Gastroesophageal sphincter (tissue), 4 donors: ENCODE data around the gene TRPV6. TPM values are rescaled to one million over a fixed set of nuclear protein-coding genes. Genes with fewer than 3 reads are reported as not detected.

Source experiments
- ATAC-seq: fragments of 150-250 bp; one replicate; pipeline ENCODE4 v1.9.1; 2016; ENCODE audit warnings: mild to moderate bottlenecking, moderate library complexity
- H3K27ac ChIP-seq, 4 donors: fragments of 200-600 bp; sonication (generic) in 3 of 4; 1 replicate in 3 of 4; 2 replicates in 1 of 4; pipeline ENCODE4 v1.5.1; 2016 to 2019
- H3K27me3 ChIP-seq: fragments of 200-600 bp; sonication (generic); one replicate; pipeline ENCODE4 v1.5.1; 2019
- H3K36me3 ChIP-seq, 2 donors: fragments of 200-600 bp; sonication (generic); one replicate each; pipeline ENCODE4 v1.5.1; 2019; ENCODE audit warnings: control low read depth in 1 of 2
- H3K4me1 ChIP-seq, 3 donors: fragments of 200-600 bp; sonication (generic); 1 replicate in 2 of 3; 2 replicates in 1 of 3; pipeline ENCODE4 v1.5.1; 2016 to 2019; ENCODE audit warnings: control low read depth in 2 of 3
- H3K4me3 ChIP-seq, 2 donors: fragments of 200-600 bp; sonication (generic); one replicate each; pipeline ENCODE4 v1.5.1; 2019; ENCODE audit warnings: mild to moderate bottlenecking in 1 of 2, moderate library complexity in 1 of 2
- H3K9me3 ChIP-seq, 3 donors: fragments of 200-600 bp; sonication (generic); one replicate each; pipeline ENCODE4 v1.5.1; 2017 to 2019; ENCODE audit warnings: control low read depth in 2 of 3
- EP300 ChIP-seq: sonication (generic); formaldehyde crosslinking; IDR thresholded peaks from one replicate; pipeline ENCODE4 v1.6.1; 2017; ENCODE audit warnings: antibody characterized with exemption, mild to moderate bottlenecking
- POLR2A ChIP-seq, 2 donors: fragments of 450-650 bp; IDR thresholded peaks; one replicate each; pipeline ENCODE4 v1.6.1; 2017; ENCODE audit warnings: antibody characterized with exemption in 2 of 2, mild to moderate bottlenecking in 2 of 2, moderate library complexity in 1 of 2
- POLR2AphosphoS5 ChIP-seq: sonication (generic); formaldehyde crosslinking; IDR thresholded peaks from one replicate; pipeline ENCODE4 v1.6.1; 2017; ENCODE audit warnings: antibody characterized with exemption
- WGBS, 2 donors: methylation state at CpG; one replicate each; pipeline ENCODE4 v1.1.5; 2018; ENCODE audit warnings: low coverage in 1 of 2; 5-methylcytosine and 5-hydroxymethylcytosine counted together
- total RNA-seq, 4 donors: library from RNA; depleted of rRNA; stranded (reverse); fragments of >200 nt; gene quantifications; one replicate each; pipeline ENCODE4 v1.1.0, GENCODE V29; 2016
- TF ChIP-seq, protein P1 (sequence below), 4 experiments: fragments of 200-600 bp in 2 of 4; fragments of 450-650 bp in 2 of 4; sonication (generic) in 1 of 4; IDR thresholded peaks; one replicate each; pipeline ENCODE4 v1.5.1; 2017 to 2019; ENCODE audit warnings: antibody characterized with exemption in 4 of 4, mild to moderate bottlenecking in 2 of 4, moderate library complexity in 2 of 4

TRPV6 gene
- total RNA-seq, 4 donors from 2014 or later: 0.16 TPM; not detected in 3

GRCh38 chr7:142872106-142872675, 13.4 kb downstream of the TRPV6 start:
- peaks cover 0 to 8% of the 10 kb centered on the region in 2 donors for H3K36me3 ChIP-seq
- TF ChIP-seq POLR2AphosphoS5 (no peak), POLR2A (IDR thresholded peaks at IDR 0.05) (no peak), EP300 (no peak)
- TF ChIP-seq, protein P1, sequence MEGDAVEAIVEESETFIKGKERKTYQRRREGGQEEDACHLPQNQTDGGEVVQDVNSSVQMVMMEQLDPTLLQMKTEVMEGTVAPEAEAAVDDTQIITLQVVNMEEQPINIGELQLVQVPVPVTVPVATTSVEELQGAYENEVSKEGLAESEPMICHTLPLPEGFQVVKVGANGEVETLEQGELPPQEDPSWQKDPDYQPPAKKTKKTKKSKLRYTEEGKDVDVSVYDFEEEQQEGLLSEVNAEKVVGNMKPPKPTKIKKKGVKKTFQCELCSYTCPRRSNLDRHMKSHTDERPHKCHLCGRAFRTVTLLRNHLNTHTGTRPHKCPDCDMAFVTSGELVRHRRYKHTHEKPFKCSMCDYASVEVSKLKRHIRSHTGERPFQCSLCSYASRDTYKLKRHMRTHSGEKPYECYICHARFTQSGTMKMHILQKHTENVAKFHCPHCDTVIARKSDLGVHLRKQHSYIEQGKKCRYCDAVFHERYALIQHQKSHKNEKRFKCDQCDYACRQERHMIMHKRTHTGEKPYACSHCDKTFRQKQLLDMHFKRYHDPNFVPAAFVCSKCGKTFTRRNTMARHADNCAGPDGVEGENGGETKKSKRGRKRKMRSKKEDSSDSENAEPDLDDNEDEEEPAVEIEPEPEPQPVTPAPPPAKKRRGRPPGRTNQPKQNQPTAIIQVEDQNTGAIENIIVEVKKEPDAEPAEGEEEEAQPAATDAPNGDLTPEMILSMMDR (IDR thresholded peaks at IDR 0.05): no peak
- no peak for ATAC-seq
- H3K27me3 ChIP-seq: peaks cover 17% of the 10 kb centered on the region
- H3K4me3 ChIP-seq: no peak overlapping the region
- H3K9me3 ChIP-seq: no peaks in the 10 kb centered on the region
- no peaks in the 10 kb centered on the region for H3K4me1 ChIP-seq
- WGBS, 2 donors: 77 to 100% methylated on average over 1 to 2 of the region's 15 CpGs
- no peak overlapping the region for H3K27ac ChIP-seq

- Histone ChIP-seq H3K4me1 (no peaks in the 10 kb centered on the region), H3K9me3 (no peaks in the 10 kb centered on the region), H3K36me3 (peaks cover 0 to 8% of the 10 kb centered on the region in 2 donors), H3K4me3 (no peak overlapping the region), H3K27me3 (peaks cover 14% of the 10 kb centered on the region), H3K27ac (no peak overlapping the region)
- 82 to 100% methylated on average over 2 to 15 of the region's 23 CpGs for WGBS, 2 donors
- TF ChIP-seq, protein P1 (IDR thresholded peaks at IDR 0.05): no peak
- TF ChIP-seq POLR2AphosphoS5 (no peak), POLR2A (IDR thresholded peaks at IDR 0.05) (no peak), EP300 (no peak)
- no peak for ATAC-seq
These were observed 14.1 kb downstream of the TRPV6 start for GRCh38 chr7:142871260-142872105.

DNA sequence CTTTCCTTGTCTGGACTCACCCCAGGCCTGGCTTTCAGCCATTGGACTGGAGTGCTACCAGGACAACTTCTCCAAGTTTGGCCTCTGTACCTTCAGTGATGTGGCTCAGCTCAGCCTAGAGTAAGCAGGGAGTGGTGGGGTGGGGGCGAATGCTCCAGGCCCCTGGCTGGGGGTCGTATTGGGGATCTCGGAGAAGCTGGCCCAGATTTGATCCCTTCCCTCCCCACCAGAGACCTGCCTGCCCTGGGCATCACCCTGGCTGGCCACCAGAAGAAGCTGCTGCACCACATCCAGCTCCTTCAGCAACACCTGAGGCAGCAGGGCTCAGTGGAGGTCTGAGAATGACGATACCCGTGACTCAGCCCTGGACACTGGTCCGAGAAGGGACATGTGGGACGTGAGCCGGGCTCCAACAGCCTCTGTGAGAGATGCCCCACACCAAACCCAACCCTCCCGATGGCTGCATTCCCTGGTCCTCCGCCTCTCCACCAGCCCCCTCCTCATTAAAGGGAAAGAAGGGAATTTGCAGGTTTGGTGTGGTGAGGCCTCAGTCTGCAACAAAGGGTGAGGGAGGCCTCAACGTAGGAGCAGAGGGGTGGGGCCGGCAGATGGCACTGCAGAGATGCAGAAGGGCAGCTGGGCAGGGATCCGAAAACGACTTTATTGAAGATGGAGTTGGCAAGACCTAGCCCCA, 14.8 kb downstream of the TRPV6 start:
- no peak for ATAC-seq
- no peak for TF ChIP-seq POLR2AphosphoS5
- no peak for TF ChIP-seq EP300
- TF ChIP-seq, protein P1 (IDR thresholded peaks at IDR 0.05): no peak
- H3K4me1 ChIP-seq: no peaks in the 10 kb centered on the region
- no peak overlapping the region for H3K27ac ChIP-seq
- peaks cover 7% of the 10 kb centered on the region for H3K27me3 ChIP-seq
- WGBS, 2 donors: 83 to 90% methylated on average over 2 to 3 of the region's 14 CpGs
- H3K36me3 ChIP-seq: peaks cover 0 to 8% of the 10 kb centered on the region in 2 donors
- H3K4me3 ChIP-seq: no peak overlapping the region
- no peaks in the 10 kb centered on the region for H3K9me3 ChIP-seq

GRCh38 chr7:142870147-142870559, 15.4 kb downstream of the TRPV6 start:
- H3K9me3 ChIP-seq: no peaks in the 10 kb centered on the region
- no peak for ATAC-seq
- 67 to 80% methylated on average over 3 to 6 of the region's 8 CpGs for WGBS, 2 donors

More at GRCh38 chr7:142870147-142870559, 15.4 kb downstream of the TRPV6 start:
- Histone ChIP-seq H3K4me1 (no peaks in the 10 kb centered on the region), H3K36me3 (peaks cover 0 to 8% of the 10 kb centered on the region in 2 donors), H3K27ac (no peak overlapping the region), H3K27me3 (peaks cover 5% of the 10 kb centered on the region), H3K4me3 (no peak overlapping the region)
- TF ChIP-seq POLR2AphosphoS5 (no peak), POLR2A (IDR thresholded peaks at IDR 0.05) (no peak), EP300 (no peak)
- TF ChIP-seq, protein P1 (IDR thresholded peaks at IDR 0.05): no peak
